VCaP (cell line): ENCODE data around the gene SLC6A6.

ENCODE experiments used
- H3K27ac ChIP-seq: fragments of 450-650 bp; 2 replicates; pipeline ENCODE4 v1.5.1; 2017
- CTCF ChIP-seq: fragments of 450-650 bp; conservative IDR thresholded peaks from 2 replicates; pipeline ENCODE4 v1.5.1; 2017; ENCODE audit warnings: mild to moderate bottlenecking, moderate library complexity

Gene SLC6A6

GRCh38 chr3:14402304-14402811 lies at the start of gene SLC6A6:
Gene SLC6A6 (plus strand): TSS chr3:14402606. CDS start chr3:14443635, 41,029 bp downstream.
- peak; percentile 77 for TF ChIP-seq CTCF
- H3K27ac ChIP-seq: peak within 1 kb of the TSS; percentile 94

GRCh38 chr3:14353502-14353901 lies 48.9 kb upstream of the SLC6A6 start:
- no peak overlapping the region for H3K27ac ChIP-seq
- TF ChIP-seq CTCF: no peak

- no peak for TF ChIP-seq CTCF
- no peak overlapping the region for H3K27ac ChIP-seq
These were observed 44.9 kb upstream of the SLC6A6 start for GRCh38 chr3:14357463-14357862.

- H3K27ac ChIP-seq: no peak overlapping the region
- no peak for TF ChIP-seq CTCF
These were observed 43.8 kb upstream of the SLC6A6 start for GRCh38 chr3:14358426-14359211.

GRCh38 chr3:14359348-14359747 lies 43.1 kb upstream of the SLC6A6 start:
- no peak for TF ChIP-seq CTCF
- H3K27ac ChIP-seq: no peak overlapping the region

- no peak for TF ChIP-seq CTCF
These were observed 42.1 kb upstream of the SLC6A6 start for GRCh38 chr3:14360123-14360881.

GRCh38 chr3:14361068-14361677 lies 41.2 kb upstream of the SLC6A6 start:
- TF ChIP-seq CTCF: no peak
- no peak overlapping the region for H3K27ac ChIP-seq

More at GRCh38 chr3:14360123-14360881, 42.1 kb upstream of the SLC6A6 start:
- H3K27ac ChIP-seq: no peak overlapping the region
